OCI-LY7 (cell line): ENCODE measurements around the gene TECPR2. TPM values are rescaled to one million over a fixed set of nuclear protein-coding genes. Genes with fewer than 3 reads are reported as not detected.

Experiments used
- BruUV-seq: library from RNA; stranded (reverse); fragments of 400-500 nt; replicated peaks from 2 replicates; lab custom pipeline; 2021; lab: Mats Ljungman, UMichigan
- CTCF ChIA-PET: fragments of 300-600 bp; sonication (Branson Sonifier 250); formaldehyde crosslinking; loops from one replicate; lab custom pipeline; 2022; ENCODE audit warnings: antibody characterized with exemption; ENCODE audit not compliant: unreplicated experiment; lab: Charles Lee
- POLR2A ChIA-PET: fragments of 300-600 bp; sonication (Branson Sonifier 250); formaldehyde crosslinking; loops from one replicate; lab custom pipeline; 2022; ENCODE audit warnings: antibody characterized with exemption; lab: Charles Lee
- DNase-seq: peaks from one replicate; pipeline ENCODE4 v3.0.0-alpha.2; 2015; ENCODE audit warnings: low spot score
- H2AFZ ChIP-seq: fragments of 200-600 bp; sonication (generic), shearing (Covaris generic); 2 replicates; pipeline ENCODE4 v1.6.1; 2014; ENCODE audit warnings: mild to moderate bottlenecking, antibody characterized with exemption, low read length, moderate library complexity
- H3K27ac ChIP-seq: fragments of 200-600 bp; sonication (generic); 2 replicates; pipeline ENCODE4 v1.5.1; 2014; ENCODE audit warnings: mixed run types, low read depth, mild to moderate bottlenecking, moderate library complexity, low read length, inconsistent platforms; ENCODE audit not compliant: poor library complexity, severe bottlenecking
- H3K36me3 ChIP-seq: fragments of 200-600 bp; sonication (generic); 2 replicates; pipeline ENCODE4 v1.6.1; 2014; ENCODE audit warnings: mild to moderate bottlenecking, antibody characterized with exemption, low read length, moderate library complexity, mixed read lengths; ENCODE audit not compliant: insufficient read depth
- H3K4me1 ChIP-seq: fragments of 200-600 bp; sonication (generic); 2 replicates; pipeline ENCODE4 v1.5.1; 2014; ENCODE audit warnings: mild to moderate bottlenecking, low read length; ENCODE audit not compliant: insufficient read depth, poor library complexity, severe bottlenecking
- H3K4me2 ChIP-seq: fragments of 200-600 bp; sonication (generic); 2 replicates; pipeline ENCODE4 v1.6.1; 2014; ENCODE audit warnings: mild to moderate bottlenecking, low read length
- H3K4me3 ChIP-seq: fragments of 200-600 bp; sonication (generic); 2 replicates; pipeline ENCODE4 v1.5.1; 2014; ENCODE audit warnings: mild to moderate bottlenecking, low read depth, low read length; ENCODE audit not compliant: poor library complexity, severe bottlenecking
- H3K79me2 ChIP-seq: fragments of 200-600 bp; sonication (generic); 2 replicates; pipeline ENCODE4 v1.6.1; 2016; ENCODE audit warnings: low read depth, mild to moderate bottlenecking, low read length, moderate library complexity, mixed read lengths; ENCODE audit not compliant: insufficient read depth
- H3K9me2 ChIP-seq: fragments of 200-600 bp; sonication (generic); 2 replicates; pipeline ENCODE4 v1.6.1; 2016; ENCODE audit warnings: mild to moderate bottlenecking, low read length, mixed read lengths; ENCODE audit not compliant: insufficient read depth
- H3K9me3 ChIP-seq: fragments of 200-600 bp; sonication (generic); 2 replicates; pipeline ENCODE4 v1.6.1; 2014; ENCODE audit warnings: mild to moderate bottlenecking, mixed run types, low read length, mixed read lengths
- H4K20me1 ChIP-seq: fragments of 200-600 bp; sonication (generic); 2 replicates; pipeline ENCODE4 v1.6.1; 2014; ENCODE audit warnings: mild to moderate bottlenecking, antibody characterized with exemption, low read length, moderate library complexity, mixed read lengths; ENCODE audit not compliant: insufficient read depth
- CTCF ChIP-seq: fragments of 200-600 bp; sonication (generic); conservative IDR thresholded peaks from 2 replicates; pipeline ENCODE4 v1.5.1; 2014; ENCODE audit warnings: mild to moderate bottlenecking, antibody characterized with exemption, low read length, moderate library complexity, mixed read lengths
- EZH2phosphoT487 ChIP-seq: fragments of 200-600 bp; sonication (generic); IDR thresholded peaks from 2 replicates; pipeline ENCODE4 v1.6.1; 2018; ENCODE audit warnings: low read depth, borderline replicate concordance, mild to moderate bottlenecking, mixed run types, antibody characterized with exemption, low read length, moderate library complexity, mixed read lengths
- intact Hi-C: fragments of 100-400 bp; cut with micrococcal nuclease; formaldehyde crosslinking; loops from one replicate; pipeline ENCODE4 v1.10.0; 2022; ENCODE audit not compliant: unreplicated experiment
- total RNA-seq, 2 experiments: library from RNA; depleted of rRNA in 1 of 2; stranded (reverse); fragments of >200 nt in 1 of 2; shearing (Covaris generic) in 1 of 2; gene quantifications; 2 replicates each; pipeline ENCODE4 v1.2.3, GENCODE V29; 2014 to 2022

The TECPR2 gene
- total RNA-seq, 2 experiments from 2014 or later: 5.3 to 12.7 TPM

- DNase-seq: no peak
- Histone ChIP-seq H3K4me3 (no peak overlapping the region), H3K27ac (no peak overlapping the region), H3K9me3 (no peaks in the 10 kb centered on the region), H3K36me3 (peaks cover 72% of the 10 kb centered on the region), H4K20me1 (no peaks in the 10 kb centered on the region), H2AFZ (no peak overlapping the region), H3K9me2 (no peaks in the 10 kb centered on the region), H3K79me2 (no peaks in the 10 kb centered on the region), H3K4me2 (no peak overlapping the region), H3K4me1 (no peaks in the 10 kb centered on the region)
- POLR2A ChIA-PET: no interaction called here
- intact Hi-C loops: no loop called here
- CTCF ChIA-PET: no interaction called here
- TF ChIP-seq EZH2phosphoT487 (no peak), CTCF (no peak)
- no TSS peak for BruUV-seq
Measured at GRCh38 chr14:102353126-102353619, 9.6 kb upstream of the TECPR2 start.

- POLR2A ChIA-PET: interaction anchor here (0.6 to 0.7 kb wide), 2 partner anchors 13 to 768 kb away, joined by 3 read pairs; no protein-coding TSS in a partner anchor
- no peaks in the 10 kb centered on the region for H3K9me2 ChIP-seq
- no TSS peak for BruUV-seq
Measured at GRCh38 chr14:102356280-102356679, 6.5 kb upstream of the TECPR2 start.

More at GRCh38 chr14:102356280-102356679, 6.5 kb upstream of the TECPR2 start:
- Histone ChIP-seq H3K4me1 (no peaks in the 10 kb centered on the region), H2AFZ (no peak overlapping the region), H3K4me3 (no peak overlapping the region), H3K79me2 (no peaks in the 10 kb centered on the region), H4K20me1 (no peaks in the 10 kb centered on the region), H3K9me3 (no peaks in the 10 kb centered on the region), H3K4me2 (no peak overlapping the region), H3K36me3 (peaks cover 52% of the 10 kb centered on the region), H3K27ac (no peak overlapping the region)
- no peak for DNase-seq
- intact Hi-C loops: no loop called here
- TF ChIP-seq CTCF (no peak), EZH2phosphoT487 (no peak)
- CTCF ChIA-PET: no interaction called here
